HG03354 (cell line): ENCODE data around the gene SPAG6.

Experiments
- ATAC-seq: cut with Tn5 transposase; IDR thresholded peaks from one replicate; pipeline ENCODE4 v1.9.1; 2021; ENCODE audit warnings: mild to moderate bottlenecking; ENCODE audit not compliant: unreplicated experiment, poor library complexity, severe bottlenecking

The SPAG6 gene

DNA sequence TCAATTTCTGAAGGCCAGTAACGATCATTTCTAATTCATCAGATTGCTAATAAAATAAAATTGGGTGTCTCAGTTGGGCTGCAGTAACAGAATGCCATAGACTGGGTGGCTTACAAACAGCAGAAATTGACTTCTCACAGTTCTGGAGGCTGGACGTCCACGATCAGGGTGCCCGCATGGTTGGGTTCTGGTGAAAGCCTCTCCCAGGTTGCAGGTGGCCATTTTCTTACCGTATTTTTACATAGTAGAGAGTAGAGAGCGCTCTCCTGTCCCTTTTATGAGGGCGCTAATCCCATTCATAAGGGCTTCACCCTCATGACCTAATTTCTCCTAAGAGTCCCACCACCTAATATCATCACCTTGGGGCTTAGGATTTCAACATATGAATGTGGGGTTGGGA, 106.0 kb downstream of the SPAG6 start:
- no peak for ATAC-seq

DNA sequence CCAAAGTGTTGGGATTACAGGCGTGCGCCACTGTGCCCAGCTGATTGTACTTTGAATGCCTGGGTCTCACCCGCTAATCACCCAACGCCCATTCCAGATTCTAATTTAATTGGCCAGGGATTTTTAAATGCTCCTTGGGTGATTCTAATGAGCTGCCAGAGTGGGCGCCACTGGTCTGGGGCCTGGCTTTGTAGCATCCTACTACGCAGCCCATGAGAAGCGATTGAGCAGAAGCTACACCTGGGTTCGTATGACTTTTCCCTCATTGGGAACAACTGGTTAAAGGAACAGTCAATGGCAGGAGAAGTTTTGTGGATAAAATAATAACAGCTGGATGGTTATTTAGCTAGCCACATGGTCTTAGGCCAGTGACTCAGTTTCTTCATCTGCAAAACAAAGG, 108.0 kb downstream of the SPAG6 start:
- no peak for ATAC-seq

DNA sequence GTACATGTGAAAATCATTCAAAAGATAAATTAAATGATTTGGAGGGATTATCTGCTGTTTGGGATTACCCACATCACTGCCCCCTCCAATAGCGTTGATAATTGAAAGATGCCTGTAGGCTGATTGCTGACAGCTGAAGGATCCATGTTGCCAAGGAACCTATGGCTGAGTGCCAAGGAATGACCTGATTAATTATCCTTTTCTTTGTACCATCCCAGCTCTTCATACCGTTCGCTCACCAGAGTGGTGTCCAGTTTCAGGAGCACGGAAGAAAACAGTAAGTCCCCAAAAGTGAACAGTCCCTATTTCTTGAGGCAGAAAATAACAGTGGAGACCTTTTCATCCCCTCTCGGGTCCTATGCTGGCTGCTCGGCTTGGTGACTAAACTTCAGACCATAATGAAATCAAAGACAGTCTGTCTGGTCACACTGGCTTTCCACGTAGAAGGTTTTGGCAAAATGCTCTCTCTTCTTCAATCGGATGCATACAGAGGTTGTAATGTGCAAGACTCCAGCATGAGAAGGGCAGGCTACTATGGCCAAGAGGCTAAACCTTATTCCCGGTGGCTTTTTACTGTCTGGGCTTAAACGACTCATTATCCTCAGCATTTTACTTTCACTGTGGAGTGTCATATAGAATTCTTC, 108.8 kb downstream of the SPAG6 start:
- no peak for ATAC-seq

DNA sequence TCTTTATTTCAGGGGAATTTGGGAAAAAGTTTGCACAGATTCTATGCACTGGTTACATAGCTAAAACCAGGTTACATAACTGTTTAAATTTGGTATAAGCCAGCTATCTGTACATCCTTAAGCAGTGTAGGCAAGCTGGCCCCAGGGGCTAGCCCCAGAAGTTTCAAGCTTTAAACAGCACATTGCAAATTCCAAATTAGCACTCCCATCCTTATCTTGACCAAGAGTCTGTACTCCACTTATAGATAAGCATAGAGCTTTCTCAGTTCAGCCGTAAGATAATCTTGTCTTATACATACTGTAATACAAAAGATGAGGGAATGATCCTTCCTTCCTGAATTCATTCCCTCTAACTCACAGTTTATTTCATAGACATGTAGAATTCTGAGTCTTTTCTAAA, 109.3 kb downstream of the SPAG6 start:
- ATAC-seq = no peak

DNA sequence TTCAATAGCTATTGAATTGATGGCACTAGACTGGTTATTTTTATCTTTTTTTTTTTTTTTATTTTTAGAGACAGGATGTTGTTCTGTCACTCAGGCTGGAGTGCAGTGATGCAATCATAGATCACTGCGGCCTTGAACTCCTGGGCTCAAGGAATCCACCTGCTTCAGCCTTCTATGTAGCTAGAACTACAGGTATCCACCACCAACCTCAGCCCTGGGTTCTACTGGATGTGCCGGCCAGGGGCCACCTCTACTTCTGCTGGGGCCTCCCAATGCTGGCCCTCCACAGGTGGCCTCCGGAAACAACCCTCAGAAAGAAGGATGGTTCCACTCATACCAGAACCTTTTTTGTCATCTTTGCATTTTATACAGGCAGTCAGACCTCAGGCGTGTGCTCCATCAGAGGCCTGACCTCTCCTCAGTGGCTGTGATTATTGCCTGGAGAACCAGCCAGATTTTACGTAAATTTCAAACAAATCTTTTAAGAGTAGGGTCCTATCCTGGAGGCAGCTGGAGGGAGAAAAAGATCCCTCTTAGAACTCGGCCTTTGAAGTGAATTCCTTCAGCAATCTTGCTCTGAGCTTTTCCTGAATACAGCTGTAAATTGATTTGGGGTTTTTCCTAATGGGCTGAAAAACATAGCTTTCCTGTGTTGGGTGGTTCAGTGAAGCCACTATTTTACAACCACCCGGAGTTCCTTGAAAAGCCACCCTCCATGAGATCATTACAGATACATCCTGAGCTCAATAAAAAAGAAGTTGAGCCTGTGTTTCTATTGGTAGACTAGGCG, 110.0 kb downstream of the SPAG6 start:
- peak; percentile 65 for ATAC-seq

DNA sequence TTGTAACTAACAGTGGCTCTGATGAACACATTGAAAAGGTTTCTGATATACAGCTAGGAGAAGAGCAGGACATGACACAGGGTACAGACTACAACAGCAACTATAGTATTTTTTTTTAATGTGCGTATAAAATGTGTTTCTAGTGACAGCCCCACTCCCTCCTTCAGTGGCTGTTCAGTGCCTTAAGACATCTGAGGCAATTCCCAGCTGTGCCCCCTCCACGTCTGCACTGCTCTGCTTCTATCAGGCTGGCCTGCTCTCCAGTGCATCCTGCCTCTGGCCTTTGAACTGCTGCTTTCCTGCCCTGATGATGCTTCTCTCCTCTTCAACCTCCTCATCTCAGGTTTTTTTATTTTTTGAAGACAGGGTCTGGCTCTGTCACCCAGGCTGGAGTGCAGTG, 111.2 kb downstream of the SPAG6 start:
- ATAC-seq = no peak

DNA sequence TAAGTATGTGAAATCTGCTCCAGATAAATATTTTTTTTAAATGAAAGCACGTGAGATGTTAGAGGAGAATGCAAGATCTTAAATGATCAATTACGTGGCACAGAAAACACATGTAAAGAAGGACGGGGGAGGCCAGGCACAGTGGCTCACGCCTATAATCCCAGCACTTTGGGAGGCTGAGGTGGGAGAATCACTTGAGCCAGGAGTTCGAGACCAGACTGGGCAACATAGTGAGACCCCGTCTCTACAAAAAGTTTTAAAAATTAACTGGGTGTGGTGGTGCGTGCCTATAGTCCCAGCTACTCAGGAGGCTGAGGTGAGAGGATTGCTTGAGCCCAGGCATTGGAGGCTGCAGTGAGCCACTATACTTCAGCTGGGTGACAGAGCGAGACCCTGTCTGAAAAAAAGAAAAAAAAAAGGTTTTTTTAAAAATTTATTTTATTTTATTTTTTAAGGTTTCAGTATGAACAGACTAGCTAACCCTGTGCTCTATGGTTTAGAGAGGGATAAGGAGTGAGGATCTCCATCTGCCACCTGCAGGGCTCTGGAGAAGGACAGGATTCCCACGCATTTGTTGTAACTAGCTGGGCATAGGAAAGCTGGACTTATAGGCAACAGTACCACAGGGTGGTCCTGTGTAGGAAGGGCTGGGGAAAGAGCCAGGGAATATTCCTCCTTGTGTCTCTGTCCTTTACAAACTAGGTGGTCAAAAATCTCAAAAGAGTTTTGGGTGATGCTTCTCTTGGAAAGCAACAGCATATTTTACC, 113.2 kb downstream of the SPAG6 start:
- ATAC-seq = no peak

DNA sequence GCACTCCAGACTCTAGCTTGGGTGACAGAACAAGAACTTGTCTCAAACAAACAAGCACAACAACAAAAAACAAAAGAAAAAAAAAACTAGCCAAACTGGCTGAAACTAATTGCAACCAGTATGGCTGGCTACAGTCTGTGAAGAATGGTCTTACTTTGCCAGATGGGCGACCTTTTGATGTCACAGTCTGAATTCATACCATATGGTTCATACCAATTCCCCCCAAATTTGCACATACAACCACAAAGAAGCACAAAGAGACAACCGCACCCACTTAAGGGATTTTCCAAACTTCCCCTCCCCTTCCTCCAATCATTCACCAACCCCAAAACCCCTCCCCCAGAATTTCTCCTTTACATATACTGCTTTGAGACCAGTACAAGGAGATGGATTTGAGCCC, 114.2 kb downstream of the SPAG6 start:
- no peak for ATAC-seq

DNA sequence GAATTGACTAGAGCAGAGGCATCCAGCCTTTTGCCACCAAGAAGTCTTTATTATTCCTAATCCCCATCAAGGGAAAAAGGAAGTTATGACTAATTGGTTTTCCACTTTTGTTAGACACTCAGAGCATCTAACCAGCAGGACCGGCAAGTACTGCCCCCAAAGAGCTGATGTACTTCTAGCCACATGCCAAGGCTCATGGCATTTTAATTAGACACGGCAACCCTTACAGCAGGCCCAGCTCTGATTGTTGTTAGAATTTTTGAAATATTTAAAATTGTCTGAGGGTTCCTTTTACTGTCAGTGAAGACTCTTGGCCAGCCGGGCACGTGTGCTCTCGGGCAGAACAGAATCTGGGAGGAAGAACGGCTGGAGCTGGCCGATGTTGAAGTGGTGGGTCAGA, 114.8 kb downstream of the SPAG6 start:
- no peak for ATAC-seq

DNA sequence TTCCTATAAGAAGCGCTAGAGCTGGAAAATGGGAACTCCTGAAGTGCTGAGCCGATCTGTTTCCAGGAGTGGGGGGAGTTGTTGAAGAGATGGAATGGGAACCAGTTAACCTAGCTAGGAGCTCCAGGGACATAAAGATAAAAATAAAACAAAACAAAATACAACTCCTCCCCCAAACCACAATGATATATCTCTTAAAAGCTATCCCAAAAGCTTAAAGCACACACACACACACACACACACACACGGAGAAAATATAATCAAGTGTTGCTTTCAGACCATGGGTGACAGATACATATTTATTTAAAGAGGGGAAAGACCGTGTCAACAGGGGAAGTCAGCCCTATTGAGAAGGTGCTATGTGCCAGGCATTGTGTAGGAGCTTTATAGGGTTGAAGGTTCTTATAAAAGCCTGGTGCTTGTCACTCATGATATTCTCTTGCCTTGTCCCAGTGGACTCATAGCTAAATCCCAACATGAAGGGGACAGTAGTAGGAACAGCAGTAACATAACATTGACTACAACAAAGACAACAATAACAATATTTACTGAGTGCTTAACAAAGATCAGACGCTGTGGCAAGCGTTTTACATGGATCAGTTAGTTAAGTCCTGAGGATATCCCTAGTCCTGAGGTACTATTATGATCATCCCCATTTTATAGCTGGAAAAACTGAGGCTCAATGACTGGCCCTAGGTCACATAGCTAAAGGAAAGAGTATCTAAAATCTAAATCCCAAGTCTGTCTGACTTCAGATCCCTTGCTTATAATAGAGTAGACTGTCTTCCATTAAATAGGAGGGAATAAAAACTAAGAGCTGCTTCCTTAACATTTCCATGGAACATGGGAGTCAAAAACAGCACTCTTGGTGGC, 115.5 kb downstream of the SPAG6 start:
- no peak for ATAC-seq

DNA sequence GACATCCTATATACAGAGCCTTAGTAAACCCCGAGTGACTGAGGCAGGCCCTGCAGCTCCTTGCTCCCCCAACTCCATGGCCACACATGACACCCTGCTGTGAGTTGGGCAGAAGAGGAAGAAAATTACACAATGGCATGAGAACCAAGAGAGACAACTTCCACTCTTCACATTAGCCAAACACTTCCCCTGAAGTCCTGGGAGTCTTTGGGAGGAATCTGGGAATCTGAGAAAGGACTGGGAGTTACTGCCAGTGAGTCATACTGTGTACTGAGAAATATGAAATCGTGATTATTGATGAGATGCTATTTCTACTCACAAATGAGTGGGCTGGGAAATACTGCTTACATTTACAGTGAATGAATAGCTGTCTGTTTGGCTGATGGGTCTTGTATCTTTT, 116.6 kb downstream of the SPAG6 start:
- ATAC-seq = no peak

DNA sequence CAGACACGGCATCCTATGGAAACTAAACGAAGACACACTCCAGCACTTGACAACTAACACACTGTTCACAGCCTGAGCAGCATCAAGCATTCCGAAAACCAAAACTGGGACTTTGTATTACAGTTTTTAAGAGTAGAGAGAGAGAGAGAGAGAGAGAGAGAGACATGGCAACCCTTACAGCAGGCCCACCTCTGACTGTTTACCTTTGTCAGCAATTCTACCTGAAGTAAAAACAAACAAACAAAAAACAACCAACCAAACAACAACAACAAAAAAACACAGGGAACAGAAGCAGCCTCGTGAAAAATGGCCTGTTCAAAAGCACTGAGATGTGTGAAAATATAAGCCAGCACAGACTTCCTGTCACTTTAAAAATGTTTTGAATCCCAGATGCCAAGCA, 118.0 kb downstream of the SPAG6 start:
- ATAC-seq = no peak

DNA sequence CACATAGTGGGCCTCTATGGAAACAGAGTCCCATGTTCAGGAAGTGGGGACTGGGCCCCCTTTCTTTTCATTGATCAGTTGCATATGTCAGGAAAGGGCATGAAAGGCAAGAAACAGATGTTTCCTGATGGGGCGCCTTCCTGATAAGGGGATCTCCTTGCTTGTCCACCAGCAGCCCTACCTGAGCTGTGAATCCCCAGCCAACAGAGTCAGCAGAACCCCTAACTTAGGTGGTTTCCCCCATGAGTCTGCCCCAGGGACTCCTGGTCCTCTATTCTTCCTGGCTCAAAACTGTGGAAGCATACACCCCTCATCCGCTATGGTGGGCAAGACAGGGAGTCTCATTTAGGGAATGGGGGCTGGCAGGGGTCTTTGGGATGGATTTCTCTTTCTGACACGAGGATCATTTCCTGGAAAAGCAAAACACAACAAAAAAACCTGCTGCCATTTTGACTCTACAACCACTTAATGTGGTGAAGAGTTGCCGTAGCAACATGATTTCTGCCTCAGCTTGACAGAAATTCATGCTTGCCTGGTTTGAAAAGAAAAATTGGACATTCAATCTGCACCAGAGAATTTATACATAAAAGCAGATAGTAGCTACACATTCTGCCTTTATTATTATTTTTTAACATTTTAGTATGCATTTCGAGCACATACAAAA, 119.8 kb downstream of the SPAG6 start:
- no peak for ATAC-seq

DNA sequence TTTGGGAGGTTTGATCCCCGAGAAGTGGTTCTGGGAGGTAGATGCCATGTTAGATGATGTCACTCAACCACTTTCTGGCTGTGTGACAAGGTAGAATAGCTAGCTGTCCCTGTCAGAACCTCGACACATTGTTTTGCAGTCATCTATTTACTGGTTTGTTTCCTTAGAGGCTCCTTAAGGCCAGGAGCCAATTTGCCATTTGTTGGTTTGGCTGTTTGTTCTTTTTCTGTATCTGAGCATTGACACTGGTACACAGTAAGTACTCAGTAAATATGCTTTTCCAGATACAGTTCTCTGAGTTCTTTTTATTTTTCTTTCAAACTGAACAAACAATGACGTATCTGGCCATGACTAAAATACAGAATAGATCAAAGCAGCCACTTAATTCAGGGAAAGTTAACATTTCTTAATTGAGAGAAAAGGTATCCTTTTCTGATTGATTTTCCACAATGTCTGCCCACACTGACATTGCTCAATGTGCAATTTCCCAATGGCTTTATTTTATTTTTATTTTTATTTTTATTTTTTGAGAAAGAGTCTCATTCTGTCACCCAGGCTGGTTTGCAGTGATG, 121.6 kb downstream of the SPAG6 start:
- ATAC-seq = no peak
